ENCODE measurements around the gene ZBTB33.

The ZBTB33 gene

DNA sequence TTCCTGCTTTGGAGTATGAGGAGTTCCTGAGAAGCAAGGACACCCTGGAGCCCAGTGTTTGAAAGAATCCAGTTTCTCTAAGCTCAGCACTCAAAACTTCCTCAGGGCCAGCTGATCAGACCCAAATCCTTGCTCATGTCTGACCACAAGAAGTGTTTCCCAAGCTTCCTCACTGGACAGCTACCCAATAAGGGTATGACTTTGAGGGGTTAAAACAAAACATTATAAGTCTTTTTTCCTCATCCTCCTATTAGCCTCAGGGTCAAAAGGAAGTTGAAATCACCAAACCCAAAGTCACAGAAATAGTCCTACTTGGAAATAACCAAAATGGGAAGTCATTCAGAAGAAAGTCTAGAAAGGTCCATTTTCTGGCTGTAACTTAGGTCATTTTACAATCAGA is 13.7 kb downstream of the ZBTB33 start:
- no peak for DNase-seq (ENCODE audit: low read depth)

GRCh38 chrX:120269373-120270035 is 18.9 kb downstream of the ZBTB33 start:
- DNase-seq (ENCODE audit: low read depth) = no peak

DNA sequence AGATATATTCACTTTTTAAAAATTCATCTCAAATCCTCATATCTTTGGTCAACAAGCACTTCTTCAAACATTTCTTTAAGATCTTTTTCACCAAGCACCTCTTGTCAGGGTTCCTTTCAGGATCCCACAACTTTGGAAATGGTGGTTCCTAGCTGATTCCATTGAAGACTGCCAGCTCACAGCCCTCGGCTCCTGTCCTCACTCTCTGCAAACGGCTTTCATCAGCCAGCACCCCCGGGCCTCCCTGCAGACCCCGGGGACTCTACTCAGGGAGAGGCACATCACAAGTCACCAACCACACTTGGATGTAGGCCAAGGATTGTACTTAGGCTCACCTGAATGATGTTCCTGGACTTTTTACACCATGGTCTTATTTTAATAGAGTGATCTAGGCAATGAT is 20.0 kb downstream of the ZBTB33 start:
- DNase-seq (ENCODE audit: low read depth) = no peak

GRCh38 chrX:120271218-120271617 is 20.6 kb downstream of the ZBTB33 start:
- no peak for DNase-seq (ENCODE audit: low read depth)

DNA sequence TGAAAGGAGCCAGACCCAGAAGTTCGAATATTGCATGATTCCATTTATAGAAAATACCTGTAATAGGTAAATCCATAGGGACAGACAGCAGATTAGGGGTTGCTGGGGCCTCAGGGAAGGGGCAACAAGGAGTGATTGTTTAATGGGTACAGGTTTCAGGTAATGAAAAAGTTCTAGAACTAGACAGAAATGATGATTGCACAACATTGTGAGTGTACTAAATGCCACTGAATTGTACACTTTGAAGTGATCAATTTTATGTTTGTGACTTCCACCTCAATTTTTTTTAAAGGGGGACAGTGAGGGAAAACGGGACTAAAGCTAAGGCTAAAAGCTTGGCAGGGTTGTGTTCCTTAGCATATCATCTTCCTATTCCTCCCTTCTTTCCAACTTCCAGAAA is 23.5 kb downstream of the ZBTB33 start:
- no peak for DNase-seq (ENCODE audit: low read depth)

DNA sequence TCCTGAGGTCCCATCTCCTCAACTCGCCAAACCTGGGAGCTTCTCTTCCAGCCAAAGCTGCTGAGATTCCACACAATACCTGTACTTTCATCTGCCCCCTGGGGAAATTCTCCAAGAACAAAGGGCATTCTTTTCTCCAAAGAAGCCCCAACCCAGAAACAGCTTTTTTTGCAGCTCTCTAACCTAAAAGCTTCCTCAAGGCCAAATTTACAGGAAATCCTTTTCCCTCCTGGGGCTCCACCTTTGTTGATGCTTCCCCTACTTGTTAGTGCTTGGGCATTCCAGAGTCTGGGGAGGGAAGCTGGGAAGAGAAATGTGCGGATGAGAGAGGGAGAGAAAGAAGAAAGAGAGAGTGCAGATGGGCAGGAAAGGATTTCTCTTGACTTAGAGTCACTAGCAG is 24.3 kb downstream of the ZBTB33 start:
- no peak for DNase-seq (ENCODE audit: low read depth)

GRCh38 chrX:120281021-120281624 is 30.5 kb downstream of the ZBTB33 start:
- no peak for DNase-seq (ENCODE audit: low read depth)

- no peak for DNase-seq (ENCODE audit: low read depth)
Measured at GRCh38 chrX:120281761-120282160, 31.1 kb downstream of the ZBTB33 start.

DNA sequence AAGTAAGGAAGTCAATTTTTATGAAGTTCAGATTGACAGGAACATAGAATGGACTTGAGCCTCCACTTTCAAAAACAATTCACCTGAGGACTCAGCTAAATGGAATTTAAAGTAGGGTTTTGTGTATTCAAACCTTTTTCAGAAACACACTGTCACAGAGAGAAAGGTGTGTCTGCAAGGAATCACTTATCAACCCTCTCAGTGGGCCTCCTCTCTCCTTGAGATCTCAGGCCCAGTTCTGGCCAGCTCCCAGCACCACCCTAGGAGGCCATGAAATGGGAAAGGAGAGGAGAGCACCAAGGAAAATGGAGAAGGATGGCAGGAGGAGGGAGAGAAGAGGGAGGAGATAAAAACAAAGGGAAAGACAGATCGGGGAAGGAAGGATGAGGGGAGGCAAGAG is 32.1 kb downstream of the ZBTB33 start:
- DNase-seq (ENCODE audit: low read depth) = no peak

- DNase-seq (ENCODE audit: low read depth) = no peak
Measured at GRCh38 chrX:120286733-120287512, 36.3 kb downstream of the ZBTB33 start.

DNA sequence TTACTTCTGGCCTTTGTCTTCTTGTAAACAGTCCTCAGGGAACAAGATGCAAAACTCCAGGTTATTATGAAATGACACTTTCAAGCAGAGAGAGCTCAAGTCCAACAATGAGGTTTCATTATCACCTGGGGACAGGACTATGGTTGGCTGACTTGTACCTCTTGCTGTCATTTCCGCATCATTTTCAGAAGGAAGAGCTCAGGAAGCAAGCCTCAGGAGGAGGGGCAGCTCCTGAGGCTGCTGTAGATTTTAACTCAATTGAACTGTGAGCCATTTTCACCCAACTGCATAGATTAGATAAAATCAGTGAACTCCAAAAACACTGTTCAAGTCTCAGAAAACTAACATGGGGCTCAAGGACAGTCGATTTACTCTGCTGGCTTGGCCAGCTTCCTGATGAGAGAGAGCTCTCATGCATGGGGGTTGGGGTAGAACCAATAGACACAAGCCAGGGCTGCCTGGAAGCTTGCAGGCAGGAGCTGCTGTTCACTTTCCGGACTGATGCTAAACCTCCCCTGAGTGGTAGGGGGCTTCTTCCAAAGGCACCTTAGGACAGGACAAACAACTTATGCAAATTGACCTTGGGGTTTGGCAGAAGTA is 37.0 kb downstream of the ZBTB33 start:
- DNase-seq (ENCODE audit: low read depth) = no peak

DNA sequence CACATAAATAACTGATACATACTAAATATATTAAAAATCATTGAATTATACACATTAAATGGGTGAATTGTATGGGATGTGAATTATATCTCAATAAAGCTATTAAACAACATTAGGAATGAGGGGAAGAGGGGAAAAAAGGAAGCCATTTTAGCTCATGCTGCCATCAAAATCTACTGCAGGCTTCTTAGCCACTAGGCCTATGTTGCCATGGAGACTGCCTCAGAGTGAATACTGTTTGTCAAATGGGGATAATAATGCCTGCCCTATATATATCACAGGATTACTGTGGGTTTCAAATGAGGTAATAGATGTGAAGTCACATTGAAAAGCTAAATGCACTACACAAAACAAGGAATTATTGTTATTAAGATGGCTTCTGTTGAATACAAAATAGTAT is 39.5 kb downstream of the ZBTB33 start:
- no peak for DNase-seq (ENCODE audit: low read depth)

GRCh38 chrX:120291211-120291610 is 40.6 kb downstream of the ZBTB33 start:
- no peak for DNase-seq (ENCODE audit: low read depth)

DNA sequence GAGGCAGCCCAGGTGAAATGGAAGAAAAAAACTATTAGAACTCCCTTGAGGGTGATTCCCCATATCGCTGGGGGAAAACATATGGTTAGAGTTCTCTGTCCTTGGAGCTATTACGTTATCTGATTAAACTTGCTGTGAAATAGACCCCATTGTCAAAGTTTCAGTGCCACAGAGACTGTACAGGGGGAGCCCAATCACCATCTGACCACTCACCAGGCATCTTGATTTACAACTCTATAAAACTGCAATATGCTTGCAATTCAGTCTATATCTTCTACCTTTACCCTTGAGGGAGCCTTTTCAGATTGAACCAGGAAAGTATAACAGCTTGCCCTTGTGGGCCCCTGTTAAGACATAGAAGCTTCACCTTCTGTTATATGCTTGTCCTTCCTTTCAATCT is 42.4 kb downstream of the ZBTB33 start:
- no peak for DNase-seq (ENCODE audit: low read depth)

- DNase-seq (ENCODE audit: low read depth) = no peak
Measured at GRCh38 chrX:120294651-120295050, 44.0 kb downstream of the ZBTB33 start.

GRCh38 chrX:120297923-120298322 is 47.3 kb downstream of the ZBTB33 start:
- DNase-seq (ENCODE audit: low read depth) = no peak

DNA sequence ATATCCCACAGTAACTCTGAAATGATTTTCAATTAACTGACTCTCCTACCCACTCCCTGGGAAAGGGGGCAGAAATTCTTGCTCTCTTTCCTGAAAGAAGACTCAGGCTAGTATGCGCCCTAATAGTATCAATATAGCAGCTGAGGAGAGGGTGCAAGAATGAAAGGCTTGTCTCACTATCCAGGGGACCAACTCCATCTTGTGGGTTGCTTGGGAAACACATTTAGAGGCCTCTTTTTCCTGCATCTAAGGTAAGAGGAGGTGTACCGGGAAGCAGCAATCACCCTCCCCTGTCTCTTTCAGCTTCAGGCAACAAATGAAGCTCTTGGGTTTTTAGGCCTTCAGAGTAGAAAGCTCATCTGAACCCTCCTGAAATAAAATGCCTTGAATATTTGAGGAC is 49.3 kb downstream of the ZBTB33 start:
- DNase-seq (ENCODE audit: low read depth) = no peak

DNA sequence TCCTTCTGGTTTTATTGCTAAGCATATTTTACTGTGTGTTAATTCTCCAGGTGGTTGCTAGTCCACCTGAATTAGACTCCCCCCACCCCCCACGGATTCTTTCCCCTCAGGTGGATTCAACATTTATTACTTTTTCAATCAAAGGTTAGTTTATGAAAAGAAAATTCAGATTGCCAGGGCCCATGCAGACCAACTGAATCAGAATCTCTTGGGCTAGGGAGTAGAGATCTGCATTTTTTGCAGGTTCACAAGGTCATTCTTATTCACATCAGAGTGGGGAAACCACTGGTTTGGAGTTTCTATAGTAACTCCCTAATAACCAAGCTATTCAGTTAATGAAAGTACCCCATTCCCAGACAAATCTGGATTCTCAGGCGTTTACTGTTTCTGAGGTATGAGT is 50.9 kb downstream of the ZBTB33 start:
- no peak for DNase-seq (ENCODE audit: low read depth)

GRCh38 chrX:120301960-120302359 is 51.3 kb downstream of the ZBTB33 start:
- DNase-seq (ENCODE audit: low read depth) = no peak

DNA sequence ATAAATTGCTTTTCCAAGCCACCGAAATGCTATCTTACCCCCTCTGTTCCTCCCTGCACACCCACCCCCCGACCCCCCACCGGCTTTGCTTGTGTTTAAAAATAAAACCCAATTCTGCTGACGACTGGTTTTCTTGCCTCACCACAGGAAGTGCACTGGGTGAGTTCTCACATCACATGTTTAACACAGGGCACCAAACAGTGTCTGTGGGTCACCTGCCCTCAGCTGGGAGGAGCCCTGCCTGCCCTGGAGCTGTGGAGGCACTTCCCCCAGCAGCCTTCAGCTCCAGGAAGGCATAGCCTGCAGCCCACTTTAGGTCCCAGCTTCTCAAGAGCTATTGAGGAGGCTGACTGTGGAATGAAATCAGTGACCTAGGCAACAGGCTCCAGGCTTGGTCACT is 51.8 kb downstream of the ZBTB33 start:
- DNase-seq (ENCODE audit: low read depth) = no peak

- DNase-seq (ENCODE audit: low read depth) = no peak
Measured at GRCh38 chrX:120304256-120304655, 53.6 kb downstream of the ZBTB33 start.

DNA sequence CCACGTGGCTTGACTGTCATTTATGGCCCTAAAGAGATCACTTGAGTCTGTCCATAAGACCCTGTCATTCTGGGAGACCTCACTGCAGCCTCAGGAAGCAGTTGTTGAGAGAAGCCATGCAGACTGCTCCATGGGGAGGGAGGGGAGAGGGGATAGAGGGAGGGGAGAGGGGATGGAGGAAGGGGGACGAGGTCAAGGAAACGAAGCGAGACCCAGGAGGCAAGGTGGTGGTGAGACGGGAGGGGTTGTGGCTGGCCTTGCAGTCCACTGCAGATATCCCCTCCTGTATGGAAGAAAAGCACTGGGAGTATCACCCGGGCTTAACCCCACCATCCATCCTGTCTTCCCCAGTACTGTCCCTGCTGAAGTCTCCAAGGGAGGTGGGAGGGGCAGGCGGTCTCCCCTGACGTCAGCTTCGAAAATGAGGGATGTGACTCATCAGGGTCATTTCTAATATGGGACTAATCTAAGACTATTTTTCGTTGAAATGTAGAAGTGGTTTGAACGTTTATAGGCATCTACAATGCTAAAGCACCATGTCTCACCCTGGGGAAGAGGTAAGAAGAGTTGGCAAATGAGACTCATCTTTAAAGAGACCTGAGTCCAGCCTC is 55.0 kb downstream of the ZBTB33 start:
- DNase-seq (ENCODE audit: low read depth) = no peak

DNA sequence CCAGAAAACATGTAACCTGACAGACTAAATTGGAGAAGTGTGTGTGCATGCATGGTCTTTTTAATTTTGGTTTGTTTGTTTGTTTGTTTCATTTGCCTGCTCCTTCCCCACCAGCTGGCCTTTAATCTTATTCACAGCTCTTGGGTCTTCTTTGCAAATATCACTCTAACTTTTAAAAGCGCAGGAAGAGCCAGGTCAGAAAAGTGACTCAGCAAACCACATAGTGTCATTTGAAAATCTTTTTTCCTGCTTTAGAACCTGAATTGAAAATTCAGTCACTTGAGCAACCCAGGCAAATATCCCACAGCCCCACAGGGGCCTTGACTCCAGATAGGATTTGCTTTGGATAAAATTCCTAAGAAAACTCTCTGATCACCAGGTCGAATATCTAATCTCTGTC is 56.0 kb downstream of the ZBTB33 start:
- DNase-seq (ENCODE audit: low read depth) = no peak

Measured in GM04503 (cell line).